Measurements from ENCODE around the gene CDK17.
"Not testable (repeated sequence)": the region's sequence is repeated elsewhere in the genome, so short reads cannot be mapped to it uniquely, and the experiment has no call there.

The CDK17 gene

GRCh38 chr12:96427269-96427729, 27.1 kb upstream of the CDK17 start:
- no peaks in the 10 kb centered on the region for H3K4me1 ChIP-seq
- DNase-seq (ENCODE audit: low spot score in 2 of 2), result no peak
- no peaks in the 10 kb centered on the region for H3K36me3 ChIP-seq (replicated peaks)
- H3K27me3 ChIP-seq (ENCODE audit: low read depth), result no peaks in the 10 kb centered on the region
- no peak overlapping the region for H3K4me3 ChIP-seq
- no peaks in the 10 kb centered on the region for H3K9me3 ChIP-seq
- in situ Hi-C loops (cut with MboI; ENCODE audit: low sequenced_read_pairs), result no loop called here

- in situ Hi-C loops (cut with MboI; ENCODE audit: low sequenced_read_pairs), result no loop called here
- Histone ChIP-seq H3K9me3 (no peaks in the 10 kb centered on the region), H3K27me3 (ENCODE audit: low read depth) (no peaks in the 10 kb centered on the region), H3K4me1 (no peaks in the 10 kb centered on the region), H3K4me3 (no peak overlapping the region), H3K36me3 (replicated peaks) (no peaks in the 10 kb centered on the region)
- no peak for DNase-seq (ENCODE audit: low spot score in 2 of 2)
Measured at GRCh38 chr12:96425951-96426350, 25.7 kb upstream of the CDK17 start.

GRCh38 chr12:96425321-96425720, 25.1 kb upstream of the CDK17 start:
- DNase-seq (ENCODE audit: low spot score in 2 of 2), result no peak
- Histone ChIP-seq H3K27me3 (ENCODE audit: low read depth) (no peaks in the 10 kb centered on the region), H3K4me1 (no peaks in the 10 kb centered on the region; the same call in 1 of the 2 replicates), H3K36me3 (replicated peaks) (no peaks in the 10 kb centered on the region), H3K4me3 (no peak overlapping the region), H3K9me3 (no peaks in the 10 kb centered on the region)
- in situ Hi-C loops (cut with MboI; ENCODE audit: low sequenced_read_pairs), result no loop called here

GRCh38 chr12:96424601-96425000, 24.4 kb upstream of the CDK17 start:
- no peaks in the 10 kb centered on the region; the same call in 1 of the 2 replicates for H3K4me1 ChIP-seq
- no peaks in the 10 kb centered on the region for H3K36me3 ChIP-seq (replicated peaks)
- H3K4me3 ChIP-seq, result no peak overlapping the region
- H3K9me3 ChIP-seq, result no peaks in the 10 kb centered on the region
- H3K27me3 ChIP-seq (ENCODE audit: low read depth), result no peaks in the 10 kb centered on the region
- in situ Hi-C loops (cut with MboI; ENCODE audit: low sequenced_read_pairs), result no loop called here
- no peak for DNase-seq (ENCODE audit: low spot score in 2 of 2)

- H3K27me3 ChIP-seq (ENCODE audit: low read depth), result no peaks in the 10 kb centered on the region
- no peak overlapping the region for H3K4me3 ChIP-seq
- no peaks in the 10 kb centered on the region for H3K9me3 ChIP-seq
- in situ Hi-C loops (cut with MboI; ENCODE audit: low sequenced_read_pairs), result no loop called here
- H3K36me3 ChIP-seq (replicated peaks), result no peaks in the 10 kb centered on the region
- no peaks in the 10 kb centered on the region; the same call in 1 of the 2 replicates for H3K4me1 ChIP-seq
- no peak for DNase-seq (ENCODE audit: low spot score in 2 of 2)
Measured at GRCh38 chr12:96422192-96422591, 22.0 kb upstream of the CDK17 start.

- Histone ChIP-seq H3K4me3 (no peak overlapping the region), H3K9me3 (no peaks in the 10 kb centered on the region), H3K27me3 (ENCODE audit: low read depth) (no peaks in the 10 kb centered on the region), H3K36me3 (replicated peaks) (no peaks in the 10 kb centered on the region), H3K4me1 (no peaks in the 10 kb centered on the region; the same call in 1 of the 2 replicates)
- no peak for DNase-seq (ENCODE audit: low spot score in 2 of 2)
- in situ Hi-C loops (cut with MboI; ENCODE audit: low sequenced_read_pairs), result no loop called here
Measured at GRCh38 chr12:96421014-96421413, 20.8 kb upstream of the CDK17 start.

- Histone ChIP-seq H3K27me3 (ENCODE audit: low read depth) (no peaks in the 10 kb centered on the region), H3K4me3 (no peak overlapping the region), H3K36me3 (replicated peaks) (no peaks in the 10 kb centered on the region), H3K4me1 (no peaks in the 10 kb centered on the region; the same call in 1 of the 2 replicates), H3K9me3 (no peaks in the 10 kb centered on the region)
- DNase-seq (ENCODE audit: low spot score in 2 of 2), result no peak
- in situ Hi-C loops (cut with MboI; ENCODE audit: low sequenced_read_pairs), result no loop called here
Measured at GRCh38 chr12:96420277-96420835, 20.1 kb upstream of the CDK17 start.

GRCh38 chr12:96419576-96420276, 19.5 kb upstream of the CDK17 start:
- Histone ChIP-seq H3K36me3 (replicated peaks) (no peaks in the 10 kb centered on the region), H3K9me3 (no peaks in the 10 kb centered on the region), H3K27me3 (ENCODE audit: low read depth) (no peaks in the 10 kb centered on the region), H3K4me3 (no peak overlapping the region), H3K4me1 (no peaks in the 10 kb centered on the region; the same call in 1 of the 2 replicates)
- DNase-seq (ENCODE audit: low spot score in 2 of 2), result no peak
- in situ Hi-C loops (cut with MboI; ENCODE audit: low sequenced_read_pairs), result no loop called here

GRCh38 chr12:96417688-96418087, 17.4 kb upstream of the CDK17 start:
- H3K9me3 ChIP-seq; H3K36me3 ChIP-seq (replicated peaks); H3K27me3 ChIP-seq (ENCODE audit: low read depth); H3K4me1 ChIP-seq; in situ Hi-C loops (cut with MboI; ENCODE audit: low sequenced_read_pairs); DNase-seq (ENCODE audit: low spot score in 2 of 2); H3K4me3 ChIP-seq: not testable (repeated sequence)

GRCh38 chr12:96416033-96416799, 16.0 kb upstream of the CDK17 start:
- no peaks in the 10 kb centered on the region; the same call in 1 of the 2 replicates for H3K4me1 ChIP-seq
- H3K4me3 ChIP-seq, result no peak overlapping the region
- no peaks in the 10 kb centered on the region for H3K9me3 ChIP-seq
- no peak for DNase-seq (ENCODE audit: low spot score in 2 of 2)
- no peaks in the 10 kb centered on the region for H3K36me3 ChIP-seq (replicated peaks)
- H3K27me3 ChIP-seq (ENCODE audit: low read depth), result no peaks in the 10 kb centered on the region
- in situ Hi-C loops (cut with MboI; ENCODE audit: low sequenced_read_pairs), result no loop called here

- in situ Hi-C loops (cut with MboI; ENCODE audit: low sequenced_read_pairs), result no loop called here
- H3K9me3 ChIP-seq, result no peaks in the 10 kb centered on the region
- no peaks in the 10 kb centered on the region for H3K36me3 ChIP-seq (replicated peaks)
- DNase-seq (ENCODE audit: low spot score in 2 of 2), result no peak
- no peak overlapping the region for H3K4me3 ChIP-seq
- H3K27me3 ChIP-seq (ENCODE audit: low read depth), result no peaks in the 10 kb centered on the region
- no peaks in the 10 kb centered on the region for H3K4me1 ChIP-seq
Measured at GRCh38 chr12:96414637-96415036, 14.4 kb upstream of the CDK17 start.

- H3K4me3 ChIP-seq, result no peak overlapping the region
- no peaks in the 10 kb centered on the region for H3K27me3 ChIP-seq (ENCODE audit: low read depth)
- H3K36me3 ChIP-seq (replicated peaks), result no peaks in the 10 kb centered on the region
- no peak for DNase-seq (ENCODE audit: low spot score in 2 of 2)
- no peaks in the 10 kb centered on the region for H3K9me3 ChIP-seq
- H3K4me1 ChIP-seq, result no peaks in the 10 kb centered on the region
- in situ Hi-C loops (cut with MboI; ENCODE audit: low sequenced_read_pairs), result no loop called here
Measured at GRCh38 chr12:96412431-96412830, 12.2 kb upstream of the CDK17 start.

GRCh38 chr12:96409731-96410130, 9.5 kb upstream of the CDK17 start:
- Histone ChIP-seq H3K27me3 (ENCODE audit: low read depth) (no peaks in the 10 kb centered on the region), H3K4me1 (peaks cover 3% of the 10 kb centered on the region; the same call in 1 of the 2 replicates), H3K36me3 (replicated peaks) (no peaks in the 10 kb centered on the region), H3K9me3 (no peaks in the 10 kb centered on the region), H3K4me3 (no peak overlapping the region)
- in situ Hi-C loops (cut with MboI; ENCODE audit: low sequenced_read_pairs), result no loop called here
- DNase-seq (ENCODE audit: low spot score in 2 of 2), result no peak

- Histone ChIP-seq H3K4me1 (peaks cover 3% of the 10 kb centered on the region; the same call in 1 of the 2 replicates), H3K9me3 (no peaks in the 10 kb centered on the region), H3K27me3 (ENCODE audit: low read depth) (no peaks in the 10 kb centered on the region), H3K4me3 (no peak overlapping the region), H3K36me3 (replicated peaks) (no peaks in the 10 kb centered on the region)
- in situ Hi-C loops (cut with MboI; ENCODE audit: low sequenced_read_pairs), result no loop called here
- no peak for DNase-seq (ENCODE audit: low spot score in 2 of 2)
Measured at GRCh38 chr12:96408993-96409392, 8.8 kb upstream of the CDK17 start.
